ENCODE measurements around the gene ITPR3. TPM values are rescaled to one million over a fixed set of nuclear protein-coding genes. Genes with fewer than 3 reads are reported as not detected.
A peak's percentile ranks its signal among the peaks of the same experiment; 100 is the strongest.

The ITPR3 gene
- total and polyA plus RNA-seq, 2 experiments from 2014 or later, result 0.13 to 1.1 TPM

DNA sequence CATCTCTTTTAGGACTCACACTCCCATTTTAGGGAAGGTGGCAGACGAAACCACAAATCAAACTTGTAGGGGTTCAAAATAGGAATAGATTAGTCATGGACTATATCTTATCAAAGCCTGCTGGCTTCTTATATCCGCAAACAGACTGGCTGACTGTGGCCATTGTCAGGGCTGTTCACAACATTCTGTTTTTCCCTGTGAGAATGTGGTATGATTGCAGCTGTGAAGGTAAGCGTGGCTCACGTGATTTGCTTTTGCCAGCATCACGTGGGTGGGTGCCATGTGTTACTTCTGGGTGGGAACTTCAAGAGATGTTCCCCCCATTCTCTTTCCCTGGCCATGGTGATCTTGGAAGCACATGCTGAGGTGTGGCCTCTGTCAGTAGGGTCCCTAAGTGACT lies 119.7 kb downstream of the ITPR3 start:
- DNase-seq (ENCODE audit: low read depth in 1 of 2, low spot score in 1 of 2), result no peak
- H3K36me3 ChIP-seq, result no peaks in the 10 kb centered on the region
- H3K4me3 ChIP-seq, result no peak overlapping the region
- H3K27ac ChIP-seq, result no peak overlapping the region
- TF ChIP-seq, protein P1, sequence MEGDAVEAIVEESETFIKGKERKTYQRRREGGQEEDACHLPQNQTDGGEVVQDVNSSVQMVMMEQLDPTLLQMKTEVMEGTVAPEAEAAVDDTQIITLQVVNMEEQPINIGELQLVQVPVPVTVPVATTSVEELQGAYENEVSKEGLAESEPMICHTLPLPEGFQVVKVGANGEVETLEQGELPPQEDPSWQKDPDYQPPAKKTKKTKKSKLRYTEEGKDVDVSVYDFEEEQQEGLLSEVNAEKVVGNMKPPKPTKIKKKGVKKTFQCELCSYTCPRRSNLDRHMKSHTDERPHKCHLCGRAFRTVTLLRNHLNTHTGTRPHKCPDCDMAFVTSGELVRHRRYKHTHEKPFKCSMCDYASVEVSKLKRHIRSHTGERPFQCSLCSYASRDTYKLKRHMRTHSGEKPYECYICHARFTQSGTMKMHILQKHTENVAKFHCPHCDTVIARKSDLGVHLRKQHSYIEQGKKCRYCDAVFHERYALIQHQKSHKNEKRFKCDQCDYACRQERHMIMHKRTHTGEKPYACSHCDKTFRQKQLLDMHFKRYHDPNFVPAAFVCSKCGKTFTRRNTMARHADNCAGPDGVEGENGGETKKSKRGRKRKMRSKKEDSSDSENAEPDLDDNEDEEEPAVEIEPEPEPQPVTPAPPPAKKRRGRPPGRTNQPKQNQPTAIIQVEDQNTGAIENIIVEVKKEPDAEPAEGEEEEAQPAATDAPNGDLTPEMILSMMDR (IDR thresholded peaks at IDR 0.05; ENCODE audit: low read depth, low read length), result no peak
- H3K27me3 ChIP-seq, result no peaks in the 10 kb centered on the region
- H3K9me3 ChIP-seq (ENCODE audit: low read depth), result no peaks in the 10 kb centered on the region
- peaks cover 13% of the 10 kb centered on the region for H3K4me1 ChIP-seq (ENCODE audit: low read depth)

DNA sequence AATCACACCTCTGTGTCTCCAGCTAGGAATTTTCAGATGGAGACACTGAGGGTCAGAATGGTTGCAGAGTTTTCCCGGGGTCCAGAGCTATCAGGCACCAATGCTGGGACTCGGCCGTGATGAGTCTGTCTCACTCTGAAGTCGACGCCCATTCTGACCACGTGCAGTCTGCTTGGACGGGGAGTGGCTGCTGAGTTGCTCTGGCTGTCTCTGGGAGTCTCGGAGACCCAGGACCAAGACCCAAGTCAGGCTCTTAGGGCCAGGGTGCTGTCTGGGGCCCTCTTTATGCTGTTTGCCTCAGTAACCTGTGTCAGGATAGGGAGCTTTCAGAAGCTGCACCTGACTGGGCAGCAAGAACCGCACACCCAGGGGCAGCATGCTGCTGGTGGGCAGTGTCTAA lies 121.0 kb downstream of the ITPR3 start:
- DNase-seq (ENCODE audit: low read depth in 1 of 2, low spot score in 1 of 2), result no peak
- H3K4me1 ChIP-seq (ENCODE audit: low read depth), result peaks cover 26% of the 10 kb centered on the region
- H3K27ac ChIP-seq, result no peak overlapping the region
- TF ChIP-seq, protein P1 (IDR thresholded peaks at IDR 0.05; ENCODE audit: low read depth, low read length), result no peak
- no peaks in the 10 kb centered on the region for H3K27me3 ChIP-seq
- H3K9me3 ChIP-seq (ENCODE audit: low read depth), result no peaks in the 10 kb centered on the region
- no peaks in the 10 kb centered on the region for H3K36me3 ChIP-seq
- no peak overlapping the region for H3K4me3 ChIP-seq

DNA sequence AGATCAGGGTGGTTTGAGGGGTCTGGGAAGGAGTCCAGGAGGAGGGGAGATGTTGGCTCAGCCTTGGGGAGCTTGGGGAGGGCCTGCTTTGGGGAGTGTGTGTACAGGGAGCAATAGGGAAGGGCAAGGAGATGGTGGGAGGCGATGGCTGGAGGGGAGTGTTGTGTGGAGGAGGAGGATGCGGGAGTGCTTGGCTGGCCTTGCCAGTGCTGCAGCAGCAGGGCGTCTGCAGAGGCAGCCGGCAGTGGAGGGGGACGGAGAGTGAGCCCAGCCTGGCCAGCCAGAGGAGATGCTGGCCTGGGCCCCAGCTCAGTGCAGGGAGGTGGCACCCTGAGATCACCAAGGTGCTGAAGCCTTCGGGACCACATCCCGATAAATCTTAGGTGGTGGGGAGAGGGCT lies 121.7 kb downstream of the ITPR3 start:
- Histone ChIP-seq H3K36me3 (no peaks in the 10 kb centered on the region), H3K4me1 (ENCODE audit: low read depth) (peaks cover 33% of the 10 kb centered on the region), H3K27me3 (no peaks in the 10 kb centered on the region), H3K27ac (no peak overlapping the region), H3K4me3 (no peak overlapping the region), H3K9me3 (ENCODE audit: low read depth) (no peaks in the 10 kb centered on the region)
- no peak for DNase-seq (ENCODE audit: low read depth in 1 of 2, low spot score in 1 of 2)
- TF ChIP-seq, protein P1 (IDR thresholded peaks at IDR 0.05; ENCODE audit: low read depth, low read length), result no peak

DNA sequence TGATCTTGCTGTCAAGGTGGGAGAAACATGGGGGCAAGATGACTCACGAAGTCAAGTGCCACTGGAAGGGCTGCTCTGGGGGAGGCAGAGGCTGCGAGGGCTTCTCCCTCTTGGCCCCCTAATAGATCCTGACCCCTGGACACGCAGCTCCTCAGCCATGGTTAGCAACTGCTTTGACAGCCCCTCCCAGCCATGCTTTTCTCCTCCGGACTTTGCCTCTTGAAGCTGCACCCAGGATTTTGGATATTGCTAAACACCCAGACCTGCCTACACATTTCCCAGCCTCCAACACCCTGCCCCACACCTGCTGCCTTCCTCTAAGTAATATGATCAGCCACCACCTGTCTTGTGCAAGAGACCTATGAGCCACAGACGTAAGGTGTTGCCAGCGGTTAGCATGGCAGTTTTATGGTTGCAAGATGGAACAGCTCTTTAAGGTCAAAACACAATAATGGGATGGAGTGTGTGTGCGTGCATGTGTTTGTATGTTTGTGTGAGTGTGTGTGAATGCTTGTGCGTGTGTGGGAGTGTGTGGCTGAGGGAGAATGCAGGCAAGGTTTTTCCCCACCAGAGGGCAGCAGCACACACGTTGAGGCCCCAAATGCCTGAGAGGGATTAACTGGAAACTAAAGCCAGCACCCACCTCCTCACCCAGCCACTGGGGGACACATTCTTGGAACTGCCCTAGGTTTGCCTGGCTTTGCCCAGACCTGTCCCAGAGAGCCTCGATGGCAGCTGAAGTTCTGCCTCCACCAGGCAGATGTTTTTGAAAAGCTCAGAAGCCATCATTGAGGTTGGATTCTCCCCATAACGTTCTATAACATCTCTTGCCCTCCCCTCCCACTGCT lies 123.1 kb downstream of the ITPR3 start:
- Histone ChIP-seq H3K4me1 (ENCODE audit: low read depth) (peaks cover 38% of the 10 kb centered on the region), H3K27ac (peak overlapping the region; percentile 67), H3K4me3 (no peak overlapping the region), H3K27me3 (no peaks in the 10 kb centered on the region), H3K36me3 (no peaks in the 10 kb centered on the region), H3K9me3 (ENCODE audit: low read depth) (no peaks in the 10 kb centered on the region)
- peak; percentile 79 to 82 for DNase-seq (ENCODE audit: low read depth in 1 of 2, low spot score in 1 of 2)
- TF ChIP-seq, protein P1 (IDR thresholded peaks at IDR 0.05; ENCODE audit: low read depth, low read length), result peak; percentile 92

DNA sequence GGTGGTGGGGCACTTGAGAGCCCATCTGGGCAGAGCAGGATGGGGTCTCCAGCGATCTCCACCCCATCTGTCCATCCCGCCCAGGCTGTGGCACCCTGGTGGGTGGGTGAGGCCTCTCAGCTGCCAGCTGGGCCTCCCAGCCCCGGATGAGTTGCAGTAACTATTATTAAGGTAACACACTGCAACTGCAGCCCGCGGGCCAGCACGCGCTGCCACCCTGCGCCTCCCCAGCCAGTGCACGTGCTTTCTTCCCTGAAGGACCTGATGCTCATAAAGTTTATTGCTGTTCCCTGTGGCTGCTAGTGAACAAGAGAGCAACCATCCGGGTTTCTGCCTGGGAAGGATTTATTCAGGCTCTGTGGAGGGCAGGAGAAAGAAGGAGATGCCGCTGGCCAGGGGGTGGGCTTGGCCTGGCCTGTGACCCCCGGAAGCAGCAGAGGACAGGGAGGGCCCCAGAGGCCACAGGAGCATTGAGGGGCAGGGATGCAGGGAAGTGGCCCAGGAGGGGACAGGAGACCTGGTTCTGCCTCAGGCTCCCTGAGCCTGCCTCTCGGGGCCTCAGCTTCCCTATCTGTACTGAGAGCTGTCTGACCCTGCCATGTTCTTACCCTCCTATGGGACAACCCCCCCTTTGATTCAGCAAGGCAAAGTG lies 123.9 kb downstream of the ITPR3 start:
- H3K36me3 ChIP-seq, result no peaks in the 10 kb centered on the region
- H3K9me3 ChIP-seq (ENCODE audit: low read depth), result no peaks in the 10 kb centered on the region
- no peaks in the 10 kb centered on the region for H3K27me3 ChIP-seq
- no peak for DNase-seq (ENCODE audit: low read depth in 1 of 2, low spot score in 1 of 2)
- no peak overlapping the region for H3K4me3 ChIP-seq
- H3K27ac ChIP-seq, result peak overlapping the region; percentile 67
- TF ChIP-seq, protein P1 (IDR thresholded peaks at IDR 0.05; ENCODE audit: low read depth, low read length), result no peak
- H3K4me1 ChIP-seq (ENCODE audit: low read depth), result peaks cover 38% of the 10 kb centered on the region

Data from cardiac muscle cell (in vitro differentiated cells and primary cell).